ENCODE results near the gene RB1.

RB1 gene

DNA sequence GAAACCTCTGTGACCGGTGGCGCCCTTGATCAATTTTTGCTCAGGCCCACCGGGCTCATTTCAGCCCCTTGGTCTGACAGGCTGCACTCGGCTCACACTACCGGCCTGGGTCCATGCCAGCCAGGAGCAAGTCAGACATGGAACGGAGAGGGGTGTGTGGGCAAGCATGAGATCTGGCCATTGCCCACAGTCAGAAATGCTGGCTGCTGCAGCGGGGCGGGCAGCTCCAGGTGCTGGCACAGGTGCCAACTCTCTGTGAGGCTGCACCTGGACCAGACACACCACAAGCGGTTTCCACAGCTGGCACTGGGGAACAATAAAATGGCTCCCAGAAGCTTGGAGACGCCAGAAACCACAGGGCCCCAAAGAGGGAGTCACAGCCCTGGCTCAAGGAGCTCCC, 153.0 kb downstream of the RB1 start:
- H3K4me1 ChIP-seq (ENCODE audit: low read depth, poor library complexity, severe bottlenecking) = no peaks in the 10 kb centered on the region
- no peak overlapping the region for H3K9ac ChIP-seq
- H3K27me3 ChIP-seq (ENCODE audit: insufficient read depth, low read depth) = no peaks in the 10 kb centered on the region
- TF ChIP-seq, protein P1, sequence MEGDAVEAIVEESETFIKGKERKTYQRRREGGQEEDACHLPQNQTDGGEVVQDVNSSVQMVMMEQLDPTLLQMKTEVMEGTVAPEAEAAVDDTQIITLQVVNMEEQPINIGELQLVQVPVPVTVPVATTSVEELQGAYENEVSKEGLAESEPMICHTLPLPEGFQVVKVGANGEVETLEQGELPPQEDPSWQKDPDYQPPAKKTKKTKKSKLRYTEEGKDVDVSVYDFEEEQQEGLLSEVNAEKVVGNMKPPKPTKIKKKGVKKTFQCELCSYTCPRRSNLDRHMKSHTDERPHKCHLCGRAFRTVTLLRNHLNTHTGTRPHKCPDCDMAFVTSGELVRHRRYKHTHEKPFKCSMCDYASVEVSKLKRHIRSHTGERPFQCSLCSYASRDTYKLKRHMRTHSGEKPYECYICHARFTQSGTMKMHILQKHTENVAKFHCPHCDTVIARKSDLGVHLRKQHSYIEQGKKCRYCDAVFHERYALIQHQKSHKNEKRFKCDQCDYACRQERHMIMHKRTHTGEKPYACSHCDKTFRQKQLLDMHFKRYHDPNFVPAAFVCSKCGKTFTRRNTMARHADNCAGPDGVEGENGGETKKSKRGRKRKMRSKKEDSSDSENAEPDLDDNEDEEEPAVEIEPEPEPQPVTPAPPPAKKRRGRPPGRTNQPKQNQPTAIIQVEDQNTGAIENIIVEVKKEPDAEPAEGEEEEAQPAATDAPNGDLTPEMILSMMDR (conservative IDR thresholded peaks at IDR 0.05; ENCODE audit: low read depth, low read length) = no peak
- no peaks in the 10 kb centered on the region; the same call in 1 of the 2 replicates for H3K36me3 ChIP-seq (ENCODE audit: insufficient read depth)
- H3K4me2 ChIP-seq = no peak overlapping the region
- no peaks in the 10 kb centered on the region for H4K20me1 ChIP-seq (ENCODE audit: insufficient read depth)
- no peak overlapping the region for H3K27ac ChIP-seq
- no peak overlapping the region for H2AFZ ChIP-seq (ENCODE audit: low read depth)
- no peak overlapping the region for H3K4me3 ChIP-seq (IDR thresholded peaks at IDR 0.05; ENCODE audit: insufficient read depth, low read depth, low read length)
- no peaks in the 10 kb centered on the region for H3K79me2 ChIP-seq (ENCODE audit: insufficient read depth, low read depth)

DNA sequence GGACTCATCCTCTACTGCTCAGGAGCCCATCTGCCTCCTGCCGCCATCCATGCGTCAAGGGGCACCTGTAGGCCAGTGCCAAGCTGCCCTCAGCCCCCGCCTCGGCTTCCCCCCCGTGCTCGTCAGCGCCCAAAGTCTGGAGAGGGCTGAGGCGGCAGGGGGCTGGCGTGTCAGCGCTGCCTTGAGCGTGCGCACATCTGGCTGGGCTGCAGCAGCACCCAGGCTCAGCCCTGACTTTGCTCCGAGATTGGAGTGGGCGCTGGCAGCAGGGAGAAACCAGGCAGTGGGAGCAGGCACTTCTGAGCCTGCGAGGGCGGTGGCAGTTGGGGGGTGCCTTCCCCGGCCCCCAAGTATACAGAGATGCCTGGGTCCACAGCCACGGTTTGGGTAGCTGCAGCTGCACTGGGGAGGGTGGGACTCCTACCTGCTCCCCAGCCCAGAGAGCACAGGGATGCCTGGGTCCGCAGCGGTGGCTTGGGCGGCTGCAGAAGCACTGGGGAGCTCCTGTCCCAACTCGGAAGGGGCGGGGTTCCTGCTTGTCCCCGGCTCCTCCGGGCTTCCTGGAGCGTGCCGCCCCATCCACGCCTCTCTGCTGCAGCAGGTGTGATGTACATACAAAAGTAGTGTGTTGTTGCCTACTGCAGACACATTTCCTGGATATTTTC, 154.2 kb downstream of the RB1 start:
- Histone ChIP-seq H3K4me3 (IDR thresholded peaks at IDR 0.05; ENCODE audit: insufficient read depth, low read depth, low read length) (no peak overlapping the region), H3K9ac (no peak overlapping the region), H3K27me3 (ENCODE audit: insufficient read depth, low read depth) (no peaks in the 10 kb centered on the region), H2AFZ (ENCODE audit: low read depth) (no peak overlapping the region), H3K36me3 (ENCODE audit: insufficient read depth) (no peaks in the 10 kb centered on the region; the same call in 1 of the 2 replicates), H3K27ac (no peak overlapping the region), H4K20me1 (ENCODE audit: insufficient read depth) (no peaks in the 10 kb centered on the region), H3K4me1 (ENCODE audit: low read depth, poor library complexity, severe bottlenecking) (no peaks in the 10 kb centered on the region), H3K79me2 (ENCODE audit: insufficient read depth, low read depth) (no peaks in the 10 kb centered on the region), H3K4me2 (no peak overlapping the region)
- TF ChIP-seq, protein P1 (conservative IDR thresholded peaks at IDR 0.05; ENCODE audit: low read depth, low read length) = no peak

DNA sequence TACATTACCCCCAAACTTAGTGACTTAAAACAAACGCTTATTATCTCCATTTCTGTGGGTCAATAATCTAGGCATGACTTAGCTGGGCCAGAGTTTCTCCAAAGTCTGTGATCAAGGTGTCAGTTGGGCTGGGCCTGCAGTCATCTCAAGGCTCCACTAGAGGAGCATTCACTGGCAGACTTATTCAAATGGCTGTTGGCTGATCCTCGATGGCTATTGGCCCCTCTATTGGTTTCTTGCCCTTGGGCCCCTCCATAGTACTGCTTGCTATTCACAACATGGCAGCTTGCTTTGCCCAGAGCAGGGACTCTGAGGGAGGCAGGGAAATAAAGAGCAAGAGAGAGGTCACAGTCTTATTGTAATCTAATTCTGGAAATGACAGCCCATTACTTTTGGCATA, 171.7 kb downstream of the RB1 start:
- H3K4me1 ChIP-seq (ENCODE audit: low read depth, poor library complexity, severe bottlenecking) = no peaks in the 10 kb centered on the region
- TF ChIP-seq, protein P1 (conservative IDR thresholded peaks at IDR 0.05; ENCODE audit: low read depth, low read length) = no peak
- H3K4me2 ChIP-seq = no peak overlapping the region
- H3K9ac ChIP-seq = no peak overlapping the region
- H3K27ac ChIP-seq = no peak overlapping the region
- no peaks in the 10 kb centered on the region for H4K20me1 ChIP-seq (ENCODE audit: insufficient read depth)
- H2AFZ ChIP-seq (ENCODE audit: low read depth) = no peak overlapping the region
- H3K79me2 ChIP-seq (ENCODE audit: insufficient read depth, low read depth) = no peaks in the 10 kb centered on the region
- H3K27me3 ChIP-seq (ENCODE audit: insufficient read depth, low read depth) = no peaks in the 10 kb centered on the region
- no peaks in the 10 kb centered on the region for H3K36me3 ChIP-seq (ENCODE audit: insufficient read depth)
- H3K4me3 ChIP-seq (IDR thresholded peaks at IDR 0.05; ENCODE audit: insufficient read depth, low read depth, low read length) = no peak overlapping the region

DNA sequence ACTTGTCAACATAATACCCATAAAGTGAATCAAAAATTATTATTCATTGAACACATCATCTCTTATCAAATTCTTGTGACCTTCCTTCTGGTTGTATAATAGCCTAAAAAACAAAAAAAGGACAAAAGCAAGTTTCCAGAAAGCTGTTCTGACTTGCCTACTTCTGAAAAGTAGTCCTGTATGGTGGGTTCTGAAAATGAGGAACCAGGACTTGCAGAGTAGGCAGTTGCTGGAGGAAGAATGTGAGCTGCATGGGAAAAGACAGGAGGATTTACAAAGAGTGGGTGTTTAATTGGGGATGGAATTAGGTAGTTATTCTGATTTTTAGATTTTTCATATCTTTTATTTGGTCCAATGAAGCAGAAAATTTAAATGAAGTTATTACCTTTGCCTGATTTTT, 172.7 kb downstream of the RB1 start:
- Histone ChIP-seq H2AFZ (ENCODE audit: low read depth) (no peak overlapping the region), H3K4me1 (ENCODE audit: low read depth, poor library complexity, severe bottlenecking) (no peaks in the 10 kb centered on the region), H3K36me3 (ENCODE audit: insufficient read depth) (no peaks in the 10 kb centered on the region), H4K20me1 (ENCODE audit: insufficient read depth) (no peaks in the 10 kb centered on the region), H3K27ac (no peak overlapping the region), H3K4me3 (IDR thresholded peaks at IDR 0.05; ENCODE audit: insufficient read depth, low read depth, low read length) (no peak overlapping the region), H3K9ac (no peak overlapping the region), H3K27me3 (ENCODE audit: insufficient read depth, low read depth) (no peaks in the 10 kb centered on the region), H3K4me2 (no peak overlapping the region), H3K79me2 (ENCODE audit: insufficient read depth, low read depth) (no peaks in the 10 kb centered on the region)
- TF ChIP-seq, protein P1 (conservative IDR thresholded peaks at IDR 0.05; ENCODE audit: low read depth, low read length) = no peak
